Naive thymus-derived CD4-positive, alpha-beta T cell (primary cell): ENCODE data around the gene NTNG1. TPM values are rescaled to one million over a fixed set of nuclear protein-coding genes. Genes with fewer than 3 reads are reported as not detected.

Experiments used
- ATAC-seq: fragments of 150-1000 bp; cut with Tn5 transposase; 2 replicates; pipeline ENCODE4 v1.10.0; 2021; ENCODE audit warnings: mild to moderate bottlenecking, moderate library complexity
- CTCF ChIA-PET: fragments of 350-600 bp; sonication (Branson Sonifier 250); formaldehyde crosslinking; loops from one replicate; lab custom pipeline; 2021; ENCODE audit warnings: antibody characterized with exemption; lab: Charles Lee
- POLR2A ChIA-PET: fragments of 350-600 bp; sonication (Branson Sonifier 250); formaldehyde crosslinking; loops from one replicate; lab custom pipeline; 2021; ENCODE audit warnings: antibody characterized with exemption, inconsistent platforms; lab: Charles Lee
- DNase-seq, 9 donors: peaks; one replicate each; pipeline versions ENCODE4 v3.0.0 to v3.0.0-alpha.2; 2020 to 2022; ENCODE audit warnings: mixed read lengths in 1 of 9
- H3K27ac ChIP-seq: one replicate; pipeline ENCODE4 v1.7.0; 2013; ENCODE audit warnings: mild to moderate bottlenecking, low read depth, low read length, moderate library complexity
- H3K27me3 ChIP-seq, 2 donors: one replicate each; pipeline ENCODE4 v1.7.0; 2013; ENCODE audit warnings: low read length in 2 of 2, mild to moderate bottlenecking in 2 of 2, moderate library complexity in 2 of 2; ENCODE audit not compliant: control insufficient read depth in 2 of 2, insufficient read depth in 2 of 2
- H3K36me3 ChIP-seq, 3 experiments: 1 replicate in 2 of 3; 2 replicates in 1 of 3; pipeline ENCODE4 v1.7.0; 2013; ENCODE audit warnings: low read length in 3 of 3, mild to moderate bottlenecking in 3 of 3, moderate library complexity in 1 of 3; ENCODE audit not compliant: insufficient read depth in 3 of 3, control insufficient read depth in 2 of 3
- H3K4me1 ChIP-seq, 2 donors: one replicate each; pipeline ENCODE4 v1.7.0; 2013; ENCODE audit warnings: low read length in 2 of 2, mild to moderate bottlenecking in 2 of 2, moderate library complexity in 1 of 2; ENCODE audit not compliant: control insufficient read depth in 2 of 2, insufficient read depth in 2 of 2
- H3K4me3 ChIP-seq: 2 replicates; pipeline ENCODE4 v1.7.0; 2013; ENCODE audit warnings: mild to moderate bottlenecking, low read length
- H3K9me3 ChIP-seq, 3 experiments: 1 replicate in 2 of 3; 2 replicates in 1 of 3; pipeline ENCODE4 v1.7.0; 2013; ENCODE audit warnings: low read length in 3 of 3; ENCODE audit not compliant: control insufficient read depth in 2 of 3
- H3K27ac Mint-ChIP-seq, 9 donors: one replicate each; pipeline ENCODE4 v1.8.0; 2020 to 2022; ENCODE audit warnings: mixed read lengths in 9 of 9, mild to moderate bottlenecking in 8 of 9, moderate library complexity in 5 of 9, inconsistent platforms in 2 of 9
- H3K27me3 Mint-ChIP-seq, 5 donors: one replicate each; pipeline ENCODE4 v1.8.0; 2021 to 2022; ENCODE audit warnings: mixed read lengths in 5 of 5, mild to moderate bottlenecking in 1 of 5
- H3K36me3 Mint-ChIP-seq, 5 donors: one replicate each; pipeline ENCODE4 v1.8.0; 2020 to 2022; ENCODE audit warnings: mixed read lengths in 5 of 5, mild to moderate bottlenecking in 3 of 5, inconsistent platforms in 1 of 5
- H3K4me1 Mint-ChIP-seq, 7 donors: one replicate each; pipeline ENCODE4 v1.8.0; 2020 to 2022; ENCODE audit warnings: mixed read lengths in 7 of 7, mild to moderate bottlenecking in 3 of 7, inconsistent platforms in 1 of 7
- H3K4me3 Mint-ChIP-seq, 10 donors: one replicate each; pipeline ENCODE4 v1.8.0; 2020 to 2022; ENCODE audit warnings: mild to moderate bottlenecking in 10 of 10, mixed read lengths in 10 of 10, moderate library complexity in 6 of 10, inconsistent platforms in 2 of 10
- H3K9me3 Mint-ChIP-seq, 11 donors: one replicate each; pipeline ENCODE4 v1.8.0; 2020 to 2022; ENCODE audit warnings: mixed read lengths in 11 of 11, mild to moderate bottlenecking in 4 of 11, inconsistent platforms in 1 of 11, moderate library complexity in 1 of 11
- intact Hi-C, 2 donors: fragments of 100-400 bp; cut with micrococcal nuclease; formaldehyde crosslinking; loops; one replicate each; pipeline ENCODE4 v1.15.1; 2023
- polyA plus RNA-seq, 2 donors: library from polyadenylated mRNA; unstranded; fragments of 300-500 nt; fragmentation: Illumina TruSeq; gene quantifications; one replicate each; pipeline ENCODE4 v1.2.3, GENCODE V29; 2021
- total RNA-seq, 6 experiments: library from RNA in 5 of 6; stranded (reverse) in 5 of 6; gene quantifications; 1 replicate in 5 of 6; 2 replicates in 1 of 6; pipeline ENCODE4 v1.2.3 and lab custom pipeline; 2021 to 2026

The NTNG1 gene
- total and polyA plus RNA-seq, 7 experiments from 2014 or later, result not detected

DNA sequence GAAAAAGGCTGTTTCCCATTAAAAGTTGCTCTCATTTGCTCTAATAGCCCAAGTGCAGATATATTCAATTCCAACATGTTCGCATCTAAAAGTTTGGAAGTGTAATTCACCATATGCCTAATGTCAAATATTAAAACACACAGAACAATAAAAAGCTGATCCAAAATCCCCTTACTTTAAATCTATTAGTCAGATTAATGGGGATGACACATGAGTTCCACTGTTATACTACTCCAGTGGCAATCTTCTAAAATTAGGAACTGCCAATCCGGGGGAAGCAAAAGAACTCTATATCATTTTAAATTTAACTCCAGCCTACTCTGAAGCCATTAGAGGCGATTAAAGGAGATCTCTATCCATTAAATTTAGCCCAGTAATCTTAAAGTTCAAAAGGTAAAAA, 317.1 kb downstream of the NTNG1 start:
- H3K4me1 ChIP-seq, result no peaks in the 10 kb centered on the region
- intact Hi-C loops, result no loop called here
- H3K4me3 ChIP-seq, result no peak overlapping the region
- ATAC-seq (no peak), DNase-seq (no peak)
- H3K9me3 Mint-ChIP-seq, result peaks cover 0 to 5% (median 0%) of the 10 kb centered on the region in 11 donors
- no peaks in the 10 kb centered on the region for H3K9me3 ChIP-seq
- peaks cover 7 to 22% (median 17%) of the 10 kb centered on the region in 5 donors for H3K27me3 Mint-ChIP-seq
- no peak overlapping the region for H3K4me3 Mint-ChIP-seq
- H3K27ac ChIP-seq, result no peak overlapping the region
- no peaks in the 10 kb centered on the region for H3K36me3 Mint-ChIP-seq
- no peaks in the 10 kb centered on the region for H3K4me1 Mint-ChIP-seq
- POLR2A ChIA-PET, result no interaction called here
- H3K27ac Mint-ChIP-seq, result no peak overlapping the region
- no peaks in the 10 kb centered on the region for H3K36me3 ChIP-seq
- H3K27me3 ChIP-seq, result no peaks in the 10 kb centered on the region
- CTCF ChIA-PET, result no interaction called here

DNA sequence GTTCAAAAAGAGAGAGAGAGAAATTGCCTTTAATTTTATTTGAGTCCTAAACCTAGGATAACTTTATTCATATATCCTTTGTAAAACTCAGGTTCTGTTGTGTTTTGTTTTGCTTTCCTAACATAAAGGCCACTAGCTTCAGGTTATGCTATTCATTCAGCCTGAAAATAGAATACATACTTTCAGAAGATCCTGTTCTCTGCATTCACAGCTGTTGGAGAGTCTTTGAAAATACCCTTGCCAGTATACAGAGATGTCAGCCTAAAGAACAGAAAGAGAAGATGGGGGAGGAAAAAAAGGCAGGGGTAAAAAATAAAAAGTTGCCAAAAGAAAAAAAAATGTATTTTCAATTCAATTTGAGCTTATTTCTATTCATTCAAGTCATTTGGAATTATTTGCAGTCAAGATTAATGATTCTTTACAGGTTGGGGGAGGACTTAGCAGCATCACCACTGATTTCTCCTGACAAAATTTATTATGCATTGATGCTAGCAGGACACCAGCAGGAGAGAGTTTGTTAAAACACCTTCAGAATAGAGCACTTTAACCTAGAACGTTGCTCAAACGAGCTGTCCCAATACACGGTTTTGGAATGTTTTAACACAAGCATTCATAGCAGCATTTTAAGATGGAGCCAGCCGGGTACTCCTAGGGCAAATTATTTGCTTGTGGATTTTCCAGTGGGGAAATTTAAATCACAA, 318.5 kb downstream of the NTNG1 start:
- no peaks in the 10 kb centered on the region for H3K9me3 ChIP-seq
- Mint-ChIP-seq H3K4me3 (no peak overlapping the region), H3K4me1 (no peaks in the 10 kb centered on the region), H3K9me3 (peaks cover 0 to 5% (median 0%) of the 10 kb centered on the region in 11 donors), H3K27ac (no peak overlapping the region), H3K36me3 (no peaks in the 10 kb centered on the region), H3K27me3 (peaks cover 7 to 17% (median 14%) of the 10 kb centered on the region in 5 donors)
- no peak overlapping the region for H3K4me3 ChIP-seq
- ATAC-seq (no peak), DNase-seq (no peak)
- no peak overlapping the region for H3K27ac ChIP-seq
- intact Hi-C loops, result no loop called here
- POLR2A ChIA-PET, result no interaction called here
- H3K36me3 ChIP-seq, result no peaks in the 10 kb centered on the region
- H3K4me1 ChIP-seq, result no peaks in the 10 kb centered on the region
- CTCF ChIA-PET, result no interaction called here
- no peaks in the 10 kb centered on the region for H3K27me3 ChIP-seq

DNA sequence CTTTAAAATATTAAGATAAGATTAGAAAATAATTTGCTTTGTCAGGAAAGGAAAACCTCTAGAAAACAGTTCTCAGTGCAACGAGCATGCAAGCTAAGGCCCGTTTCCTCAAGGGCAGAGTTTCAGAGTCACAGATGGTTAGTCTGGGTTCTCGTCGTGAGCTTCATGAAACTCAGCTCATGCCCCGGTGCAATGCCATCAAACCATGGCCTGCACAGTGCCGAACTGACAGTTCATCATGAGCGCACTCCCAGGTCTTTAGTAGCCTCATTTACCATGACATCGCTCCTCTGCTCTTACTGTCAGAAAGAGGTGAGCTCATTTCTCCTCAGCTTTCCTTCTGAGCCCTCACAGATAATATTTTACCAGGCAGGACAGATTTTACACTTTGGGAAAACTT, 319.2 kb downstream of the NTNG1 start:
- no peak for ATAC-seq
- Histone ChIP-seq H3K27me3 (no peaks in the 10 kb centered on the region), H3K4me1 (no peaks in the 10 kb centered on the region), H3K36me3 (no peaks in the 10 kb centered on the region), H3K27ac (no peak overlapping the region), H3K9me3 (no peaks in the 10 kb centered on the region), H3K4me3 (no peak overlapping the region)
- no peak for DNase-seq
- no peak overlapping the region for H3K4me3 Mint-ChIP-seq
- H3K36me3 Mint-ChIP-seq, result no peaks in the 10 kb centered on the region
- no peaks in the 10 kb centered on the region for H3K4me1 Mint-ChIP-seq
- ChIA-PET CTCF (no interaction called here), POLR2A (no interaction called here)
- intact Hi-C loops, result no loop called here
- H3K9me3 Mint-ChIP-seq, result peaks cover 0 to 5% (median 0%) of the 10 kb centered on the region in 11 donors
- H3K27ac Mint-ChIP-seq, result no peak overlapping the region
- peaks cover 7 to 20% (median 12%) of the 10 kb centered on the region in 5 donors for H3K27me3 Mint-ChIP-seq

- Histone ChIP-seq H3K4me3 (no peak overlapping the region), H3K27me3 (no peaks in the 10 kb centered on the region), H3K36me3 (no peaks in the 10 kb centered on the region), H3K4me1 (no peaks in the 10 kb centered on the region), H3K27ac (no peak overlapping the region), H3K9me3 (no peaks in the 10 kb centered on the region)
- no peak for ATAC-seq
- intact Hi-C loops, result no loop called here
- Mint-ChIP-seq H3K27me3 (peaks cover 9 to 34% (median 29%) of the 10 kb centered on the region in 5 donors), H3K9me3 (peaks cover 0 to 5% (median 0%) of the 10 kb centered on the region in 11 donors), H3K4me1 (no peaks in the 10 kb centered on the region), H3K36me3 (no peaks in the 10 kb centered on the region), H3K4me3 (no peak overlapping the region), H3K27ac (no peak overlapping the region)
- ChIA-PET CTCF (no interaction called here), POLR2A (no interaction called here)
- DNase-seq, result no peak
Observed at GRCh38 chr1:107464827-107465226, 324.0 kb downstream of the NTNG1 start.

DNA sequence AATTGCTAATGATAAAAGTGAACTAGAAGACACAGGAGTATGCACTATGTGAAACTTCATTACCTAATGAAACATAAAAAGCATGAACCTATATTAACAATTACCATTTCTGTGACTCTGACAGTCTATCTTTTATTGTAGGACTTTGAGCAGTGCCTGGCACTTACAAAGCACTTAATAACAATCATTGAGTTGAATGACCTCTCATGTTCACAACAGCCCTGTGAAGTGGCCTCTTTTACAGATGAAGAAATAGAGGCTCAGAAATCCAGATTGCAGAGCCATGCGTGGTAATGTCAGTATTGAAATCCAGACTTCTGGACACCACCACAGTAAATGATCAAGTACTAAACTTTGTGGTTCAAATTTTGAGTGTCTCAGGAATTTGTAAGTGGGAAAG, 326.4 kb downstream of the NTNG1 start:
- CTCF ChIA-PET, result no interaction called here
- Mint-ChIP-seq H3K9me3 (peaks cover 0 to 2% (median 0%) of the 10 kb centered on the region in 11 donors), H3K4me3 (no peak overlapping the region), H3K27ac (no peak overlapping the region), H3K4me1 (no peaks in the 10 kb centered on the region), H3K27me3 (peaks cover 9 to 34% (median 20%) of the 10 kb centered on the region in 5 donors), H3K36me3 (no peaks in the 10 kb centered on the region)
- no peak overlapping the region for H3K4me3 ChIP-seq
- POLR2A ChIA-PET, result no interaction called here
- ATAC-seq, result no peak
- H3K9me3 ChIP-seq, result no peaks in the 10 kb centered on the region
- DNase-seq, result no peak
- no peaks in the 10 kb centered on the region for H3K4me1 ChIP-seq
- intact Hi-C loops, result no loop called here
- no peak overlapping the region for H3K27ac ChIP-seq
- H3K36me3 ChIP-seq, result no peaks in the 10 kb centered on the region
- no peaks in the 10 kb centered on the region for H3K27me3 ChIP-seq

DNA sequence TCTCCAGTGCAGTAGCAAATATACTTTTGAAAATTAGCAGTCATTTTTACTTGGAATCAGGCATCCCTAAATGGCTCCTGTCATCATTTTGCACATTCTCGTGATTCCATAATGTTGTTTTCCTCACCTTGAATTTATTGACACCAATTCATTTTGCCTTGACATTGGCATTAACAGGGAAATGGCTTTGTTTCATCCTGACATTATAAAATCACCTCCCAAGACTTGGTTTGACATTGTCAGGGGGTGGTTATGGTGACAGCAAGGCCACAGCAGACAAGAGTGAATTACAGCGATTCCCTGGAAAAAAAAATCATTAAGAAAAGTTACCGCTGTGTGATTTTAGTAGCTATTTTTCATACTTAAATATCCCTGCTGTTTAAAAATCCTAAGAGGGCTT, 327.0 kb downstream of the NTNG1 start:
- Histone ChIP-seq H3K4me1 (no peaks in the 10 kb centered on the region), H3K27ac (no peak overlapping the region), H3K27me3 (no peaks in the 10 kb centered on the region), H3K36me3 (no peaks in the 10 kb centered on the region), H3K4me3 (no peak overlapping the region), H3K9me3 (no peaks in the 10 kb centered on the region)
- Mint-ChIP-seq H3K36me3 (no peaks in the 10 kb centered on the region), H3K4me1 (no peaks in the 10 kb centered on the region), H3K4me3 (no peak overlapping the region), H3K9me3 (peaks cover 0 to 2% (median 0%) of the 10 kb centered on the region in 11 donors), H3K27ac (no peak overlapping the region), H3K27me3 (peaks cover 9 to 34% (median 22%) of the 10 kb centered on the region in 5 donors)
- DNase-seq, result no peak
- ChIA-PET POLR2A (no interaction called here), CTCF (no interaction called here)
- ATAC-seq, result no peak
- intact Hi-C loops, result no loop called here

- Mint-ChIP-seq H3K36me3 (no peaks in the 10 kb centered on the region), H3K4me1 (peaks cover 0 to 4% (median 0%) of the 10 kb centered on the region in 7 donors), H3K27ac (no peak overlapping the region), H3K4me3 (no peak overlapping the region), H3K9me3 (peaks cover 0 to 4% (median 0%) of the 10 kb centered on the region in 11 donors), H3K27me3 (peaks cover 4 to 31% (median 15%) of the 10 kb centered on the region in 5 donors)
- CTCF ChIA-PET, result no interaction called here
- Histone ChIP-seq H3K36me3 (no peaks in the 10 kb centered on the region), H3K9me3 (no peaks in the 10 kb centered on the region), H3K27ac (no peak overlapping the region), H3K27me3 (no peaks in the 10 kb centered on the region), H3K4me3 (no peak overlapping the region), H3K4me1 (no peaks in the 10 kb centered on the region)
- POLR2A ChIA-PET, result no interaction called here
- intact Hi-C loops, result no loop called here
- no peak for DNase-seq
- ATAC-seq, result no peak
Observed at GRCh38 chr1:107473065-107473464, 332.2 kb downstream of the NTNG1 start.
